ENCODE data around the gene CCNB1.

CCNB1 gene

DNA sequence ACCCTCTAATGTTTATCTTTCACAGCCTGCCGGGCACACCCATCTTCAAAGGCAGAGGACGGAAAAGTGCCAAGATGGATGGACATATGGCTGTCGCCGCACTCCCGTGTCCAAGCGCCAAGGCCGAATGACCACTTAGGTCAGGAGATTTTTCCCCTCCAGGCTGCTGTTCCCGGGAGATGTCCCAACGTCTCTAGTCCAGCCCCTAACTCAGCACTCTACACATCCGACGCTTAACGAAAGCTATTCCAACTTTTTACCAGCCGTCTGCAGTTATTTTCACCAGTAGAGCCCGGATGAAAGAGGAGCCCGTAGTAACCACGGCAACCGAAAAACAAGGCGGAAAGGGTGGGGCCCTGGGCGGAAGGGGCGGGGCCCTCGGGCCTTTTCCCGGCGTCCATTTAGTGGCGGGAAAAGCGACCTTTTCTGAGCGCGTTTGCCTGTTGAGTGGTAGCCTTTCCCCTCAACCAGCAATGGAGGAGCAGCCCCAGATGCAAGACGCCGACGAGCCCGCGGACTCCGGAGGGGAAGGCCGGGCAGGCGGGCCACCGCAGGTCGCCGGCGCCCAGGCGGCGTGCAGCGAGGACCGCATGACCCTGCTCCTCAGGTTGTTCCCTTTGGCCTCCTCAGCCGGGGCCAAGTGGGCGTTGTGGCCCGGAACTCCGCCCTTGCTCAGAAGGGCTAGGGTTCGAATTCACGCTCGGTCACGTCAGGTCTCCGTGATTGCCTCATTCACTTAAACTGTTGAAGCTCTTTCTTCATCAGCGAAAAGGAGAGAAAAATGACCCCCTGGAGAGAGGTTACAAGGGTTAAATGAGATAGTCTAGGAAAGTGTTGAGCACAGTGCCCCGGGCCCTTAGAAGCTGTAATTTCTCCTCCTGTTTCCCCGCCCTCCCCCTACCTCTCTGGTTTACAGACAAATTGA lies 22.5 kb downstream of the CCNB1 start, which contains the start of gene CENPH (continued):
- peak; percentile 76; the same call in 1 of the 2 replicates for TF ChIP-seq ZNF501 (tag by site-specific recombination; IDR thresholded peaks at IDR 0.05)
- no peak for TF ChIP-seq ZNF132 (tag by site-specific recombination; IDR thresholded peaks at IDR 0.05; ENCODE audit: borderline replicate concordance)
- no peak for TF ChIP-seq ZNF354C (tag by site-specific recombination; IDR thresholded peaks at IDR 0.05; ENCODE audit: borderline replicate concordance, low read depth)
- no peak for TF ChIP-seq SALL2 (tag by site-specific recombination; IDR thresholded peaks at IDR 0.05; ENCODE audit: borderline replicate concordance)
- TF ChIP-seq ZNF837 (tag by site-specific recombination; IDR thresholded peaks at IDR 0.05): no peak
- no peak for TF ChIP-seq ZNF701 (tag by site-specific recombination; IDR thresholded peaks at IDR 0.05)
- TF ChIP-seq, protein P1, sequence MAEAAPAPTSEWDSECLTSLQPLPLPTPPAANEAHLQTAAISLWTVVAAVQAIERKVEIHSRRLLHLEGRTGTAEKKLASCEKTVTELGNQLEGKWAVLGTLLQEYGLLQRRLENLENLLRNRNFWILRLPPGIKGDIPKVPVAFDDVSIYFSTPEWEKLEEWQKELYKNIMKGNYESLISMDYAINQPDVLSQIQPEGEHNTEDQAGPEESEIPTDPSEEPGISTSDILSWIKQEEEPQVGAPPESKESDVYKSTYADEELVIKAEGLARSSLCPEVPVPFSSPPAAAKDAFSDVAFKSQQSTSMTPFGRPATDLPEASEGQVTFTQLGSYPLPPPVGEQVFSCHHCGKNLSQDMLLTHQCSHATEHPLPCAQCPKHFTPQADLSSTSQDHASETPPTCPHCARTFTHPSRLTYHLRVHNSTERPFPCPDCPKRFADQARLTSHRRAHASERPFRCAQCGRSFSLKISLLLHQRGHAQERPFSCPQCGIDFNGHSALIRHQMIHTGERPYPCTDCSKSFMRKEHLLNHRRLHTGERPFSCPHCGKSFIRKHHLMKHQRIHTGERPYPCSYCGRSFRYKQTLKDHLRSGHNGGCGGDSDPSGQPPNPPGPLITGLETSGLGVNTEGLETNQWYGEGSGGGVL (tag by site-specific recombination; IDR thresholded peaks at IDR 0.05): no peak
- TF ChIP-seq KLF9 (tag by site-specific recombination; IDR thresholded peaks at IDR 0.05; ENCODE audit: low read depth): peak; percentile 81
- TF ChIP-seq ZNF600 (tag by site-specific recombination; IDR thresholded peaks at IDR 0.05): 0 out of 2 replicates have a peak, but pooled peaks have one; percentile 14
- no peak for TF ChIP-seq ZNF658 (tag by site-specific recombination; IDR thresholded peaks at IDR 0.05)
- peak; percentile 37; the same call in 1 of the 2 replicates for TF ChIP-seq BCL11B (tag by site-specific recombination; IDR thresholded peaks at IDR 0.05; ENCODE audit: low read depth)
- no peak for TF ChIP-seq ZSCAN23 (tag by site-specific recombination; IDR thresholded peaks at IDR 0.05)
- TF ChIP-seq ZNF280C (tag by site-specific recombination; IDR thresholded peaks at IDR 0.05): no peak
- TF ChIP-seq ZNF248 (tag by site-specific recombination; IDR thresholded peaks at IDR 0.05): no peak
- no peak for TF ChIP-seq ZNF433 (tag by site-specific recombination; IDR thresholded peaks at IDR 0.05; ENCODE audit: low read depth)
- peak; percentile 55 for TF ChIP-seq ZFP37 (tag by site-specific recombination; IDR thresholded peaks at IDR 0.05)
- TF ChIP-seq ZNF391 (tag by site-specific recombination; IDR thresholded peaks at IDR 0.05; ENCODE audit: borderline replicate concordance, low read depth): no peak; the same call in 1 of the 2 replicates
- peak; percentile 37; the same call in 1 of the 2 replicates for TF ChIP-seq TCF7L2 (IDR thresholded peaks at IDR 0.05; ENCODE audit: borderline replicate concordance, low read depth, low read length)
- TF ChIP-seq PRDM10 (tag by site-specific recombination; IDR thresholded peaks at IDR 0.05): no peak
- TF ChIP-seq FEZF1 (tag by site-specific recombination; IDR thresholded peaks at IDR 0.05): peak; percentile 82
- no peak for TF ChIP-seq REPIN1 (tag by site-specific recombination; IDR thresholded peaks at IDR 0.05; ENCODE audit: low read depth)
- TF ChIP-seq TSHZ1 (tag by site-specific recombination; IDR thresholded peaks at IDR 0.05; ENCODE audit: borderline replicate concordance): no peak
- no peak for TF ChIP-seq GFI1B (tag by site-specific recombination; IDR thresholded peaks at IDR 0.05)
- TF ChIP-seq PRDM1 (tag by site-specific recombination; IDR thresholded peaks at IDR 0.05): peak; percentile 87
- TF ChIP-seq GLIS1 (tag by site-specific recombination; IDR thresholded peaks at IDR 0.05): peak; percentile 55
- TF ChIP-seq BCL6B (tag by site-specific recombination; IDR thresholded peaks at IDR 0.05): peak; percentile 44; the same call in 1 of the 2 replicates

All from HEK293 (cell line).